MM.1S (cell line): Measurements from ENCODE around the gene FAM120AOS.

ENCODE experiments used
- DNase-seq: peaks from one replicate; pipeline ENCODE4 v3.0.0-alpha.2; 2015
- H2AFZ ChIP-seq: fragments of 300-600 bp; sonication (generic); 2 replicates; pipeline ENCODE4 v1.6.0; 2016; ENCODE audit warnings: antibody characterized with exemption, low read length
- H3F3A ChIP-seq: fragments of 300-600 bp; sonication (generic); 2 replicates; pipeline ENCODE4 v1.6.1; 2016; ENCODE audit warnings: mild to moderate bottlenecking, antibody characterized with exemption, low read length, moderate library complexity, mixed read lengths; ENCODE audit not compliant: insufficient read depth
- H3K27ac ChIP-seq: fragments of 300-600 bp; sonication (generic); 2 replicates; pipeline ENCODE4 v1.5.1; 2016; ENCODE audit warnings: mild to moderate bottlenecking, low read length
- H3K27me3 ChIP-seq: fragments of 300-600 bp; sonication (generic); replicated peaks from 2 replicates; pipeline ENCODE4 v1.6.0; 2016; ENCODE audit warnings: low read length; ENCODE audit not compliant: insufficient read depth
- H3K36me3 ChIP-seq: fragments of 300-600 bp; sonication (generic); replicated peaks from 2 replicates; pipeline ENCODE4 v1.6.1; 2016; ENCODE audit warnings: mild to moderate bottlenecking, low read length, mixed read lengths; ENCODE audit not compliant: insufficient read depth
- H3K4me1 ChIP-seq: fragments of 300-600 bp; sonication (generic); 2 replicates; pipeline ENCODE4 v1.6.1; 2016; ENCODE audit warnings: low read length, mixed read lengths
- H3K4me2 ChIP-seq: fragments of 300-600 bp; sonication (generic); 2 replicates; pipeline ENCODE4 v1.6.0; 2016; ENCODE audit warnings: low read depth, low read length
- H3K4me3 ChIP-seq: fragments of 300-600 bp; sonication (generic); 2 replicates; pipeline ENCODE4 v1.5.1; 2016; ENCODE audit warnings: low read length, mixed read lengths
- H3K79me2 ChIP-seq: fragments of 300-600 bp; sonication (generic); 2 replicates; pipeline ENCODE4 v1.6.1; 2016; ENCODE audit warnings: mixed run types, low read length, mixed read lengths
- H3K9ac ChIP-seq: fragments of 300-600 bp; sonication (generic); 2 replicates; pipeline ENCODE4 v1.6.1; 2016; ENCODE audit warnings: low read length, mixed read lengths
- H3K9me2 ChIP-seq: fragments of 300-600 bp; sonication (generic); replicated peaks from 2 replicates; pipeline ENCODE4 v1.6.1; 2016; ENCODE audit warnings: mild to moderate bottlenecking, low read length, mixed read lengths; ENCODE audit not compliant: insufficient read depth
- H3K9me3 ChIP-seq: fragments of 300-600 bp; sonication (generic); replicated peaks from 2 replicates; pipeline ENCODE4 v1.6.1; 2016; ENCODE audit warnings: mild to moderate bottlenecking, low read length, mixed read lengths; ENCODE audit not compliant: insufficient read depth
- H4K20me1 ChIP-seq: fragments of 300-600 bp; sonication (generic); 2 replicates; pipeline ENCODE4 v1.6.1; 2016; ENCODE audit warnings: mild to moderate bottlenecking, low read length, moderate library complexity, mixed read lengths; ENCODE audit not compliant: insufficient read depth
- CTCF ChIP-seq: fragments of 300-600 bp; sonication (generic); IDR thresholded peaks from 2 replicates; pipeline ENCODE4 v1.5.1; 2016; ENCODE audit warnings: antibody characterized with exemption, low read length, mixed read lengths
- EZH2 ChIP-seq: fragments of 300-600 bp; sonication (generic); optimal IDR thresholded peaks from 2 replicates; pipeline ENCODE3; 2017; ENCODE audit warnings: low read depth, mild to moderate bottlenecking, antibody characterized with exemption, low read length, mixed read lengths
- EZH2phosphoT487 ChIP-seq: fragments of 300-600 bp; sonication (generic); IDR thresholded peaks from 2 replicates; pipeline ENCODE4 v1.6.1; 2018; ENCODE audit warnings: antibody characterized with exemption, low read length

FAM120AOS gene

GRCh38 chr9:93488244-93488643, 34.9 kb upstream of the FAM120AOS start:
- H3K27me3 ChIP-seq = no peaks in the 10 kb centered on the region
- H3K9me2 ChIP-seq = no peaks in the 10 kb centered on the region
- H2AFZ ChIP-seq = no peak overlapping the region
- peaks cover 93% of the 10 kb centered on the region for H3K79me2 ChIP-seq
- 0 out of 2 replicates have a peak, but pooled peaks cover 4% of the 10 kb centered on the region for H3K36me3 ChIP-seq
- H3K4me1 ChIP-seq = no peaks in the 10 kb centered on the region; the same call in none of the 2 replicates
- DNase-seq = no peak
- no peaks in the 10 kb centered on the region for H3K9me3 ChIP-seq
- no peaks in the 10 kb centered on the region for H3F3A ChIP-seq
- H3K4me2 ChIP-seq = no peak overlapping the region
- H4K20me1 ChIP-seq = peaks cover 5% of the 10 kb centered on the region; the same call in 1 of the 2 replicates
- TF ChIP-seq EZH2phosphoT487 = no peak
- no peak for TF ChIP-seq EZH2
- TF ChIP-seq CTCF = no peak
- H3K9ac ChIP-seq = no peak overlapping the region
- H3K27ac ChIP-seq = no peak overlapping the region
- no peak overlapping the region for H3K4me3 ChIP-seq

- Histone ChIP-seq H2AFZ (no peak overlapping the region), H4K20me1 (0 out of 2 replicates have a peak, but pooled peaks cover under 1% of the 10 kb centered on the region), H3K9me2 (no peaks in the 10 kb centered on the region), H3K4me3 (no peak overlapping the region), H3K36me3 (0 out of 2 replicates have a peak, but pooled peaks cover 4% of the 10 kb centered on the region), H3K9me3 (no peaks in the 10 kb centered on the region), H3K27ac (no peak overlapping the region), H3F3A (no peaks in the 10 kb centered on the region), H3K79me2 (peaks cover 93% of the 10 kb centered on the region), H3K9ac (no peak overlapping the region), H3K4me1 (no peaks in the 10 kb centered on the region; the same call in none of the 2 replicates), H3K27me3 (no peaks in the 10 kb centered on the region), H3K4me2 (no peak overlapping the region)
- no peak for TF ChIP-seq EZH2phosphoT487
- TF ChIP-seq CTCF = no peak
- TF ChIP-seq EZH2 = no peak
- no peak for DNase-seq
These were observed 32.9 kb upstream of the FAM120AOS start for GRCh38 chr9:93486268-93486667.

GRCh38 chr9:93483497-93483896, 30.1 kb upstream of the FAM120AOS start:
- Histone ChIP-seq H3K9ac (no peak overlapping the region), H3K4me2 (no peak overlapping the region), H3K4me1 (no peaks in the 10 kb centered on the region; the same call in none of the 2 replicates), H3K4me3 (no peak overlapping the region), H2AFZ (no peak overlapping the region), H3K79me2 (peaks cover 93% of the 10 kb centered on the region), H3K27ac (no peak overlapping the region), H3F3A (no peaks in the 10 kb centered on the region), H4K20me1 (no peaks in the 10 kb centered on the region), H3K36me3 (0 out of 2 replicates have a peak, but pooled peaks cover 12% of the 10 kb centered on the region), H3K9me3 (no peaks in the 10 kb centered on the region), H3K27me3 (no peaks in the 10 kb centered on the region), H3K9me2 (no peaks in the 10 kb centered on the region)
- no peak for DNase-seq
- no peak for TF ChIP-seq EZH2phosphoT487

- no peak overlapping the region for H2AFZ ChIP-seq
- no peaks in the 10 kb centered on the region for H3K9me3 ChIP-seq
- H3F3A ChIP-seq = no peaks in the 10 kb centered on the region
- no peak overlapping the region for H3K4me2 ChIP-seq
- no peaks in the 10 kb centered on the region; the same call in 1 of the 2 replicates for H4K20me1 ChIP-seq
- H3K9ac ChIP-seq = no peak overlapping the region
- no peak for DNase-seq
- no peak overlapping the region for H3K4me3 ChIP-seq
- no peaks in the 10 kb centered on the region; the same call in 1 of the 2 replicates for H3K4me1 ChIP-seq
- H3K79me2 ChIP-seq = peaks cover 94% of the 10 kb centered on the region
- H3K27me3 ChIP-seq = no peaks in the 10 kb centered on the region
- H3K36me3 ChIP-seq = 0 out of 2 replicates have a peak, but pooled peaks cover 20% of the 10 kb centered on the region
- TF ChIP-seq EZH2phosphoT487 (no peak), CTCF (no peak), EZH2 (no peak)
- no peak overlapping the region for H3K27ac ChIP-seq
- no peaks in the 10 kb centered on the region for H3K9me2 ChIP-seq
These were observed 27.4 kb upstream of the FAM120AOS start for GRCh38 chr9:93480728-93481324.
